GM13977 (cell line): ENCODE results near the gene TMEM154.

Source experiments
- DNase-seq: peaks from one replicate; pipeline ENCODE4 v3.0.0; 2012; ENCODE audit warnings: low spot score
- in situ Hi-C: fragments of 300-500 bp; cut with MboI; formaldehyde crosslinking; loops from one replicate; pipeline ENCODE4 v1.12.0; 2022; ENCODE audit warnings: low sequenced_read_pairs, low pct_unique_long_range_greater_than_20kb, mixed read lengths, inconsistent platforms; ENCODE audit not compliant: unreplicated experiment
- TF ChIP-seq, protein P1 (sequence below): IDR thresholded peaks from 2 replicates; pipeline ENCODE4 v1.5.1; 2012; ENCODE audit warnings: mild to moderate bottlenecking, control low read depth; ENCODE audit not compliant: insufficient read depth; ENCODE audit errors: extremely low read depth, missing control alignments

Gene TMEM154

DNA sequence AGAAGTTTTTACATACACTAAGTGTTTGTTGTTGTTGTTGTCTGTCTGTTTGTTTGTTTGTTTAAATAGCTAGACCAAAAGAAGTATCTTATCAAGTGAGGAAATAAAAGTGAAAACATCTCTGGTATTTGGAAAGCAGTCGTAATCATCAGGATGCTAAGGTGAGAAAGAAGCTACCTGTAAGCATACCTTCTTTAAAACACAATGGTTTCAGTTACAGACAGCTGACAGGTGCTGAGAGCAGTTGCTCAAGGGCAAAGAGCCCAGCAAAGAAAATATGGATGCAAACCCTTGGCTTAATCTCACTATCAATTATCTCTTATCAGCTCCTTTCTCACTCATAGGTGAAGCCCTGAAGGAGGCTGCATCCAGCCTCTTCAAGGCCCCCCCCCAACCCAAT is 101.1 kb downstream of the TMEM154 start:
- in situ Hi-C loops, result no loop called here
- TF ChIP-seq, protein P1, sequence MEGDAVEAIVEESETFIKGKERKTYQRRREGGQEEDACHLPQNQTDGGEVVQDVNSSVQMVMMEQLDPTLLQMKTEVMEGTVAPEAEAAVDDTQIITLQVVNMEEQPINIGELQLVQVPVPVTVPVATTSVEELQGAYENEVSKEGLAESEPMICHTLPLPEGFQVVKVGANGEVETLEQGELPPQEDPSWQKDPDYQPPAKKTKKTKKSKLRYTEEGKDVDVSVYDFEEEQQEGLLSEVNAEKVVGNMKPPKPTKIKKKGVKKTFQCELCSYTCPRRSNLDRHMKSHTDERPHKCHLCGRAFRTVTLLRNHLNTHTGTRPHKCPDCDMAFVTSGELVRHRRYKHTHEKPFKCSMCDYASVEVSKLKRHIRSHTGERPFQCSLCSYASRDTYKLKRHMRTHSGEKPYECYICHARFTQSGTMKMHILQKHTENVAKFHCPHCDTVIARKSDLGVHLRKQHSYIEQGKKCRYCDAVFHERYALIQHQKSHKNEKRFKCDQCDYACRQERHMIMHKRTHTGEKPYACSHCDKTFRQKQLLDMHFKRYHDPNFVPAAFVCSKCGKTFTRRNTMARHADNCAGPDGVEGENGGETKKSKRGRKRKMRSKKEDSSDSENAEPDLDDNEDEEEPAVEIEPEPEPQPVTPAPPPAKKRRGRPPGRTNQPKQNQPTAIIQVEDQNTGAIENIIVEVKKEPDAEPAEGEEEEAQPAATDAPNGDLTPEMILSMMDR, result no peak
- no peak for DNase-seq

DNA sequence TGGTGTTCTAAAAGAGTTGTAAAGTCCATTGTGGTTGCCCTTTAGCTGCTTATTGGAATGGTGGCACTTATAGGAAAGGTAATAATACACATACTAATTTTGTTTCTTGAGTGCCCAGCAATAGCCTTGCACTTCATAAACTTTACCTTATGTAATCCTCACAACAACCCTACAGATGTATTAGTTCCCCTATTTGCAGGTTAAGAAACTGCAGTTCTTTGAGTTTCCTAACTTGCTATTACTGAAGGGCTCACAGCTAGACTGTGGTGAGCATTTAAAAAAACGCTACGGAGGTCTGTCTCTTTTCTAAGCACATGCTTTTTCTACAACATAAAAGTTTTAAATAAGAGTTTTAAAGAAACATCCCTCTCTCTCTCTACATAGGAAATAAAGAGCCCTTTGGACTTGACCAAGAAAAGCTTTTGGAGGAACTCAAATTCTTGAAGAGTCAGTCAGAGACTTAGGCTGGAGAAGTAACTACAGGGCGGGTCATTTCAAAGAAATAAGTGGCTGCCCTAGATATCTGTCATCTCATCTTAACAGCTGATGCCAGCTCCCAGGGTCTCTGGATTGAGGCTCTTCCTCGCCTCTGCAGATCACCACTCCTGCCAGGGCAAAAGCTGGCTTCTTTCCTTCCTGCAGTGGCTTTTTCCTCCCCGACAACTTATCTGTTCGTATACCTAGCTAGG is 101.9 kb downstream of the TMEM154 start:
- in situ Hi-C loops, result no loop called here
- no peak for DNase-seq
- TF ChIP-seq, protein P1, result no peak

DNA sequence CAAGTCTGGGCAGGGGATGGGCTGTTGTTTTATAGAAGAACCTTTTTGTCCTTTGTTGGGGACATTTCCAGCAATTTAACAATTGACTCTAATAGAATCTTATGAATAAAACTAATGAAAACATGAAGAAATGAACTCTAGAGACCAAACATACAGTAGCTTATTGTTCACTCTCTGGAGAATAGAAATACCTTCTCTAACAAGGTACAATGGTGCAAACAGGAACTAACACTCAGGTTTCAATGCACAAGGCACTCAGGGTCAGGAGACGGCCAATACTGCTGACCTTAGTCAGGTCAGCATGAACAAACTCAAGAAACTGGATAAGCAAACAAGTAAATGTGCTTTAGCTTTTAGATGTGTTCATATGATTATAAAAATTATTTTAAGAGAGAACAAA is 104.3 kb downstream of the TMEM154 start:
- no peak for DNase-seq
- in situ Hi-C loops, result no loop called here
- TF ChIP-seq, protein P1, result no peak

DNA sequence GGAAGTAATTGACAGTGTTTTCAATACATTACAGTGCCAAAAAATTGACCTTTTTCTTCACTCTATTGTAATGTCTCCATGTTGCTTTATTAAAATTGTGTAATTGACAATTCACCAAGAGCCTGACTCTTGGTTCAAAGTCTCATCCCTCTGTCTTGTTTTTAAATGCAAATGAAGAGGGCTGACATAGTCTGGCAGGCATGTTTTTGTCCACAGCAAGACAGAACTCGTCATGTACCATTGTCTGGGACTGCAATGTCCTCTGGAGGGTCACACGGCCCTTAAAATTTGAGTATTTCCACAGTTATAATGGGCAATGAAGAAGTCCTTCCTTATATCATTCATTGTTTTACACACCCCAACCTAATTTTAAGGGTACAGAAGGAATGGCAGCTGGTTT is 105.9 kb downstream of the TMEM154 start:
- in situ Hi-C loops, result no loop called here
- TF ChIP-seq, protein P1, result no peak
- no peak for DNase-seq

DNA sequence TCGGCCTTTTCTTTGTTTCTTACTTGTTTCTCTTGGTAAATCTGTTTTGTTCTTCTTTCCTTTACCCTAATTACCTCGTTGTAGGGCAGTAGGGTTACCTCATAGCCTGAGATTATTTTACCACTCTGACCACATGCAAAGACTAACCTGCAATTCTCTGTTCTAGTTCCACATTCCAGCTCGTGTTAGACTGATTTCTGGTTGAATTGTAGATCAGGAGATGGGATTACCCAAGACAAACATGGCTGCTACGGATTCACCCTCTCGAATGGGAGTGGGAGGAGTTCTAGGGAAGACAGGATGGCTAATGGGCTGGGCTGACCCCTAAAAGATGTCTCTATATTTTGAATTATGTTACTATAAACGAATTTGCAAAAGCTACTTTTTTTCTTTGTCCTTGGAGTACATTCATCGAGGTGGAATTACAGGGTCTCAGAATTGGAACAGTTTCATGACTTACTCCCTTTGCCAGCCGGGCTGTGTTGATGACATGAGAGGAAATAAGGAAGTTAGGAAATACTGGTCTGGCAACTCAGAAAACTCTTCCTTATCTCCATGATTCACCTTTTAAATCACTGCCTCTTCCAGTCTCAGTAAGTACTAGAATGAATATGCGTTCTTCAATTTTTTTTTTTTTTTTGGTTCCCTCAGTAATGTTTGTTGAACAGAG is 107.2 kb downstream of the TMEM154 start:
- TF ChIP-seq, protein P1, result no peak
- no peak for DNase-seq
- in situ Hi-C loops, result no loop called here

DNA sequence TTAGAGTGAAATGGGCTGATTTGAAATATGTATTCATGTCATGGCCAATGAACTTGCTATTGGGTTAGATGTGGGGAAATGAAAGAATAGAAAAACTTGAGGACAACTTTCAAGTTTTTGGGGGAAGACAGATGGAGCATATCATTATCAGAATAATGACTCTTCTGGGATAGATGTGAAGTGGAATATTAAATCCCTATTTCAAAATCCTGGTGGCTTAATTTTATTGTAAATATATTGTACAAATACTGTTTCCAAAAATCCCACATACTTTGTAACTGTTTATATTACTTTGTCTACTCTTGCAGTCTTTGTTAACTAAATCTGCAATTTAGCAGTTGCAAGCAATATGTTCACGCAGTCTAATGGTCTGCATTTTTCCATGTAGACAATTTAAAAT is 108.0 kb downstream of the TMEM154 start:
- in situ Hi-C loops, result no loop called here
- DNase-seq, result no peak
- TF ChIP-seq, protein P1, result no peak
